Neuronal stem cell (in vitro differentiated cells): Measurements from ENCODE around the gene CCM2L.
A peak's percentile ranks its signal among the peaks of the same experiment; 100 is the strongest.

Source experiments
- DNase-seq: peaks from one replicate; pipeline ENCODE4 v3.0.0-alpha.2; 2013; ENCODE audit warnings: low spot score
- H2AFZ ChIP-seq: one replicate; pipeline ENCODE4 v1.6.1; 2013; ENCODE audit warnings: mild to moderate bottlenecking, low read length, inconsistent platforms
- H2AK5ac ChIP-seq: 2 replicates; pipeline ENCODE4 v1.6.1; 2013; ENCODE audit warnings: low read depth, mild to moderate bottlenecking, inconsistent platforms, low read length, moderate library complexity, mixed read lengths
- H2BK120ac ChIP-seq: 2 replicates; pipeline ENCODE4 v1.6.1; 2013; ENCODE audit warnings: low read depth, mild to moderate bottlenecking, inconsistent platforms, low read length, moderate library complexity, mixed read lengths
- H2BK12ac ChIP-seq: one replicate; pipeline ENCODE4 v1.6.1; 2013; ENCODE audit warnings: low read length, inconsistent platforms
- H2BK15ac ChIP-seq: 2 replicates; pipeline ENCODE4 v1.6.1; 2013; ENCODE audit warnings: mild to moderate bottlenecking, low read length, inconsistent platforms, mixed read lengths
- H2BK5ac ChIP-seq: one replicate; pipeline ENCODE4 v1.6.1; 2013; ENCODE audit warnings: inconsistent platforms, mild to moderate bottlenecking, low read length, moderate library complexity
- H3K14ac ChIP-seq: one replicate; pipeline ENCODE4 v1.6.1; 2013; ENCODE audit warnings: low read length, inconsistent platforms
- H3K18ac ChIP-seq: 2 replicates; pipeline ENCODE4 v1.6.1; 2013; ENCODE audit warnings: low read length, inconsistent platforms
- H3K23ac ChIP-seq: 2 replicates; pipeline ENCODE4 v1.6.1; 2013; ENCODE audit warnings: low read depth, mild to moderate bottlenecking, mixed read lengths, low read length, inconsistent platforms; ENCODE audit not compliant: poor library complexity
- H3K27ac ChIP-seq: replicated peaks from 3 replicates; pipeline ENCODE4 v1.5.1; 2013; ENCODE audit warnings: low read length, inconsistent platforms
- H3K27me3 ChIP-seq, 3 experiments: 2 replicates each; pipeline ENCODE4 v1.6.1; 2013; ENCODE audit warnings: low read length in 3 of 3, mild to moderate bottlenecking in 2 of 3, inconsistent platforms in 1 of 3, low read depth in 1 of 3, mixed read lengths in 1 of 3, moderate library complexity in 1 of 3; ENCODE audit not compliant: control insufficient read depth in 3 of 3, insufficient read depth in 3 of 3
- H3K36me3 ChIP-seq, 2 donors: replicated peaks in 1 of 2; 2 replicates each; pipeline ENCODE4 v1.6.1; 2013; ENCODE audit warnings: low read length in 2 of 2; ENCODE audit not compliant: control insufficient read depth in 2 of 2, insufficient read depth in 2 of 2
- H3K4ac ChIP-seq: 2 replicates; pipeline ENCODE4 v1.6.1; 2013; ENCODE audit warnings: inconsistent platforms, mild to moderate bottlenecking, low read length, moderate library complexity
- H3K4me1 ChIP-seq, 2 donors: 1 replicate in 1 of 2; 2 replicates in 1 of 2; pipeline ENCODE4 v1.6.1; 2013; ENCODE audit warnings: low read length in 2 of 2, low read depth in 1 of 2; ENCODE audit not compliant: control insufficient read depth in 2 of 2, insufficient read depth in 1 of 2
- H3K4me2 ChIP-seq: one replicate; pipeline ENCODE4 v1.6.1; 2013; ENCODE audit warnings: mild to moderate bottlenecking, low read length, inconsistent platforms; ENCODE audit not compliant: insufficient read depth, poor library complexity, severe bottlenecking
- H3K4me3 ChIP-seq, 2 donors: 2 replicates each; pipeline ENCODE4 v1.5.1; 2013; ENCODE audit warnings: low read length in 2 of 2, mild to moderate bottlenecking in 2 of 2, inconsistent platforms in 1 of 2, moderate library complexity in 1 of 2
- H3K79me1 ChIP-seq: one replicate; pipeline ENCODE4 v1.6.1; 2013; ENCODE audit warnings: low read depth, mild to moderate bottlenecking, inconsistent platforms, low read length, moderate library complexity
- H3K9ac ChIP-seq: one replicate; pipeline ENCODE4 v1.6.1; 2013; ENCODE audit warnings: mild to moderate bottlenecking, low read depth, low read length, inconsistent platforms; ENCODE audit not compliant: poor library complexity
- H3K9me3 ChIP-seq, 2 donors: replicated peaks in 1 of 2; 2 replicates each; pipeline versions ENCODE3 to v1.6.1; 2013; ENCODE audit warnings: low read length in 2 of 2, mild to moderate bottlenecking in 2 of 2, inconsistent platforms in 1 of 2, low read depth in 1 of 2, mixed read lengths in 1 of 2, moderate library complexity in 1 of 2; ENCODE audit not compliant: control insufficient read depth in 2 of 2, insufficient read depth in 1 of 2
- H4K8ac ChIP-seq: one replicate; pipeline ENCODE4 v1.6.1; 2013; ENCODE audit warnings: low read depth, mild to moderate bottlenecking, inconsistent platforms, low read length, moderate library complexity
- H4K91ac ChIP-seq: one replicate; pipeline ENCODE4 v1.6.1; 2013; ENCODE audit warnings: low read length, low read depth, mild to moderate bottlenecking, inconsistent platforms; ENCODE audit not compliant: poor library complexity
- WGBS, 2 donors: extraction: QIAGEN DNeasy Blood & Tissue Kit; methylation state at CpG; one replicate each; pipeline ENCODE4 v1.1.7; 2013; ENCODE audit warnings: missing lambda C conversion rate in 2 of 2, mixed read lengths in 1 of 2; ENCODE audit not compliant: insufficient read length in 2 of 2, insufficient replicate concordance in 1 of 2; ENCODE audit errors: extremely low coverage in 2 of 2; 5-methylcytosine and 5-hydroxymethylcytosine counted together

Gene CCM2L

GRCh38 chr20:32050324-32050841, 40.1 kb downstream of the CCM2L start:
- H2BK120ac ChIP-seq = no peak overlapping the region
- H2AFZ ChIP-seq = no peak overlapping the region
- H4K91ac ChIP-seq = no peak overlapping the region
- no peaks in the 10 kb centered on the region for H3K36me3 ChIP-seq
- H3K4ac ChIP-seq = no peak overlapping the region
- H3K9me3 ChIP-seq = peaks cover 2 to 8% of the 10 kb centered on the region in 2 donors
- DNase-seq = no peak
- H3K9ac ChIP-seq = no peak overlapping the region
- H3K4me3 ChIP-seq = no peak overlapping the region
- no peak overlapping the region for H3K4me2 ChIP-seq
- no peak overlapping the region for H2AK5ac ChIP-seq
- no peak overlapping the region for H4K8ac ChIP-seq
- peaks cover 15 to 60% (median 34%) of the 10 kb centered on the region in 3 experiments for H3K27me3 ChIP-seq
- WGBS, 2 donors = no CpG with 5 or more reads among the region's 4 CpGs
- no peak overlapping the region for H3K18ac ChIP-seq
- H3K14ac ChIP-seq = no peak overlapping the region
- no peak overlapping the region for H3K23ac ChIP-seq
- H3K79me1 ChIP-seq = no peaks in the 10 kb centered on the region
- no peak overlapping the region for H3K27ac ChIP-seq
- peaks cover 0 to 3% of the 10 kb centered on the region in 2 donors for H3K4me1 ChIP-seq
- H2BK12ac ChIP-seq = no peak overlapping the region
- H2BK15ac ChIP-seq = no peak overlapping the region
- H2BK5ac ChIP-seq = no peak overlapping the region

GRCh38 chr20:32050851-32051556, 40.8 kb downstream of the CCM2L start:
- Histone ChIP-seq H2AFZ (peak overlapping the region; percentile 42), H3K14ac (no peak overlapping the region), H3K36me3 (no peaks in the 10 kb centered on the region), H3K23ac (no peak overlapping the region), H3K4me1 (peaks cover 0 to 2% of the 10 kb centered on the region in 2 donors), H3K9me3 (peaks cover 2 to 8% of the 10 kb centered on the region in 2 donors), H2BK15ac (no peak overlapping the region), H4K8ac (no peak overlapping the region), H2BK12ac (no peak overlapping the region), H3K4me3 (no peak overlapping the region), H2BK120ac (no peak overlapping the region), H3K27me3 (peaks cover 15 to 60% (median 34%) of the 10 kb centered on the region in 3 experiments), H3K4me2 (peak overlapping the region; percentile 19), H3K27ac (no peak overlapping the region), H4K91ac (no peak overlapping the region), H3K4ac (no peak overlapping the region), H2BK5ac (no peak overlapping the region), H2AK5ac (no peak overlapping the region), H3K18ac (no peak overlapping the region), H3K9ac (no peak overlapping the region), H3K79me1 (no peaks in the 10 kb centered on the region)
- DNase-seq = no peak
- no CpG with 5 or more reads among the region's 17 CpGs for WGBS, 2 donors

- peak overlapping the region; percentile 53 for H2AFZ ChIP-seq
- no peak overlapping the region for H4K8ac ChIP-seq
- H3K18ac ChIP-seq = peak overlapping the region; percentile 30
- no peaks in the 10 kb centered on the region for H3K79me1 ChIP-seq
- no peak overlapping the region for H3K27ac ChIP-seq
- peaks cover 2 to 8% of the 10 kb centered on the region in 2 donors for H3K9me3 ChIP-seq
- H3K4me2 ChIP-seq = peak overlapping the region; percentile 57
- no peak for DNase-seq
- H3K36me3 ChIP-seq = no peaks in the 10 kb centered on the region
- H3K9ac ChIP-seq = no peak overlapping the region
- H3K4me1 ChIP-seq = peaks cover 0 to 2% of the 10 kb centered on the region in 2 donors
- no peak overlapping the region for H2AK5ac ChIP-seq
- H3K4ac ChIP-seq = no peak overlapping the region
- H2BK120ac ChIP-seq = no peak overlapping the region
- H3K14ac ChIP-seq = no peak overlapping the region
- H2BK15ac ChIP-seq = no peak overlapping the region
- H2BK5ac ChIP-seq = no peak overlapping the region
- no peak overlapping the region for H3K4me3 ChIP-seq
- no CpG with 5 or more reads among the region's 14 CpGs for whole genome bisulfite sequencing, 2 donors
- no peak overlapping the region for H4K91ac ChIP-seq
- H2BK12ac ChIP-seq = no peak overlapping the region
- peak overlapping the region; percentile 31 for H3K23ac ChIP-seq
- H3K27me3 ChIP-seq = peaks cover 15 to 60% (median 34%) of the 10 kb centered on the region in 3 experiments
These were observed 41.5 kb downstream of the CCM2L start for GRCh38 chr20:32051720-32052089.

GRCh38 chr20:32052090-32052777, 42.0 kb downstream of the CCM2L start, which contains the start of gene HCK:
HCK (plus strand) TSS chr20:32052242.
- H3K27ac ChIP-seq = no peak within 1 kb of the TSS
- H4K8ac ChIP-seq = no peak within 1 kb of the TSS
- peak within 1 kb of the TSS; percentile 57 for H3K4me2 ChIP-seq
- H4K91ac ChIP-seq = no peak within 1 kb of the TSS
- no peak within 1 kb of the TSS for H3K9ac ChIP-seq
- no CpG with 5 or more reads among the region's 58 CpGs for WGBS, 2 donors
- no peaks in the 10 kb centered on the region for H3K79me1 ChIP-seq
- H3K27me3 ChIP-seq = peaks cover 15 to 60% (median 34%) of the 10 kb centered on the region in 3 experiments
- peak within 1 kb of the TSS; percentile 40 for H3K14ac ChIP-seq
- peak within 1 kb of the TSS; percentile 60 for H3K18ac ChIP-seq
- H2BK12ac ChIP-seq = no peak within 1 kb of the TSS
- no peaks in the 10 kb centered on the region for H3K36me3 ChIP-seq
- H3K4ac ChIP-seq = no peak within 1 kb of the TSS
- H2BK120ac ChIP-seq = no peak within 1 kb of the TSS
- no peak within 1 kb of the TSS for H2BK5ac ChIP-seq
- peak within 1 kb of the TSS; percentile 53 for H2AFZ ChIP-seq
- no peak within 1 kb of the TSS for H2AK5ac ChIP-seq
- H3K9me3 ChIP-seq = peaks cover 2 to 8% of the 10 kb centered on the region in 2 donors
- peak within 1 kb of the TSS; percentile 31 for H3K23ac ChIP-seq
- H3K4me1 ChIP-seq = peaks cover 0 to 2% of the 10 kb centered on the region in 2 donors
- peak within 1 kb of the TSS in 1 of 2 donors; percentile 3 for H3K4me3 ChIP-seq
- no peak for DNase-seq
- no peak within 1 kb of the TSS for H2BK15ac ChIP-seq
